ENCODE data around the gene DMRTA2. TPM values are rescaled to one million over a fixed set of nuclear protein-coding genes. Genes with fewer than 3 reads are reported as not detected.

Gene DMRTA2
- total RNA-seq, 1 experiment from 2014 or later: not detected

GRCh38 chr1:50462964-50463363 lies 39.7 kb upstream of the DMRTA2 start:
- TF ChIP-seq SIN3A (IDR thresholded peaks at IDR 0.05; ENCODE audit: borderline replicate concordance, insufficient read depth, low read depth, low read length) (no peak), CTCF (IDR thresholded peaks at IDR 0.05) (no peak), TCF7L2 (IDR thresholded peaks at IDR 0.05; ENCODE audit: low read depth, low read length) (no peak), POLR2AphosphoS5 (IDR thresholded peaks at IDR 0.05; ENCODE audit: low read depth, low read length) (no peak), REST (IDR thresholded peaks at IDR 0.05; ENCODE audit: insufficient read depth in 1 of 2, low read depth in 2 of 2, low read length in 1 of 2) (no peak)
- CTCF ChIA-PET: no interaction called here
- no peaks in the 10 kb centered on the region for H3K27me3 ChIP-seq (ENCODE audit: control insufficient read depth, insufficient read depth, low read length)

GRCh38 chr1:50458507-50458906 lies 35.3 kb upstream of the DMRTA2 start:
- in situ Hi-C loops (cut with HindIII; ENCODE audit: low pct_unique_long_range_greater_than_20kb, low sequenced_read_pairs) (no loop called here), intact Hi-C loops (cut with micrococcal nuclease; ENCODE audit: unreplicated experiment) (no loop called here)
- CTCF ChIA-PET: no interaction called here

More at GRCh38 chr1:50462964-50463363, 39.7 kb upstream of the DMRTA2 start:
- DNase-seq (ENCODE audit: low read depth, low spot score) (no peak), ATAC-seq (no peak)
- POLR2A ChIA-PET: no interaction called here
- Histone ChIP-seq H3K4me3 (ENCODE audit: low read depth in 2 of 2, low read length in 2 of 2) (no peak overlapping the region), H3K36me3 (ENCODE audit: control insufficient read depth, insufficient read depth, low read length) (no peaks in the 10 kb centered on the region), H3K27ac (ENCODE audit: low read length) (no peak overlapping the region), H3K9me3 (ENCODE audit: control insufficient read depth, insufficient read depth, low read depth, low read length) (no peaks in the 10 kb centered on the region), H3K4me1 (ENCODE audit: control insufficient read depth, insufficient read depth, low read length) (no peaks in the 10 kb centered on the region)
- intact Hi-C loops (cut with micrococcal nuclease; ENCODE audit: unreplicated experiment) (no loop called here), in situ Hi-C loops (cut with HindIII; ENCODE audit: low pct_unique_long_range_greater_than_20kb, low sequenced_read_pairs) (no loop called here)
- BruUV-seq (replicated peaks): no TSS peak

More at GRCh38 chr1:50458507-50458906, 35.3 kb upstream of the DMRTA2 start:
- ATAC-seq (no peak), DNase-seq (ENCODE audit: low read depth, low spot score) (no peak)
- H3K9me3 ChIP-seq (ENCODE audit: control insufficient read depth, insufficient read depth, low read depth, low read length): no peaks in the 10 kb centered on the region
- no peak overlapping the region for H3K27ac ChIP-seq (ENCODE audit: low read length)
- H3K4me1 ChIP-seq (ENCODE audit: control insufficient read depth, insufficient read depth, low read length): no peaks in the 10 kb centered on the region
- H3K27me3 ChIP-seq (ENCODE audit: control insufficient read depth, insufficient read depth, low read length): no peaks in the 10 kb centered on the region
- H3K36me3 ChIP-seq (ENCODE audit: control insufficient read depth, insufficient read depth, low read length): no peaks in the 10 kb centered on the region
- POLR2A ChIA-PET: no interaction called here
- TF ChIP-seq SIN3A (IDR thresholded peaks at IDR 0.05; ENCODE audit: borderline replicate concordance, insufficient read depth, low read depth, low read length) (no peak), TCF7L2 (IDR thresholded peaks at IDR 0.05; ENCODE audit: low read depth, low read length) (no peak), REST (IDR thresholded peaks at IDR 0.05; ENCODE audit: insufficient read depth in 1 of 2, low read depth in 2 of 2, low read length in 1 of 2) (no peak), POLR2AphosphoS5 (IDR thresholded peaks at IDR 0.05; ENCODE audit: low read depth, low read length) (no peak), CTCF (IDR thresholded peaks at IDR 0.05) (no peak)
- no TSS peak for BruUV-seq (replicated peaks)
- H3K4me3 ChIP-seq (ENCODE audit: low read depth in 2 of 2, low read length in 2 of 2): no peak overlapping the region
